GM23338 (cell line): Measurements from ENCODE around the gene RAB37.

Source experiments
- CTCF ChIP-seq, 2 experiments: fragments of 200-600 bp in 1 of 2; sonication (generic) in 1 of 2; conservative IDR thresholded peaks; 2 replicates each; pipeline versions ENCODE4 v1.5.1 to v1.6.1; 2016 to 2017; ENCODE audit warnings: antibody characterized with exemption in 2 of 2, low read depth in 2 of 2, mild to moderate bottlenecking in 2 of 2, moderate library complexity in 1 of 2
- EZH2 ChIP-seq: fragments of 200-600 bp; sonication (generic); IDR thresholded peaks from one replicate; pipeline ENCODE4 v1.8.0; 2017; ENCODE audit warnings: antibody characterized with exemption, mild to moderate bottlenecking, low read depth; ENCODE audit not compliant: unreplicated experiment
- NANOG ChIP-seq: IDR thresholded peaks from 2 replicates; pipeline ENCODE4 v1.6.1; 2016; ENCODE audit warnings: antibody characterized with exemption, borderline replicate concordance
- POLR2AphosphoS5 ChIP-seq: IDR thresholded peaks from 2 replicates; pipeline ENCODE4 v1.6.1; 2016; ENCODE audit warnings: antibody characterized with exemption, low read depth
- ZNF462 ChIP-seq: fragments of 250-450 bp; sonication (Bioruptor Pico); IDR thresholded peaks from 2 replicates; pipeline ENCODE4 v1.5.0; 2020; ENCODE audit warnings: mild to moderate bottlenecking, moderate library complexity

GRCh38 chr17:74768069-74768762 is 31.2 kb downstream of the RAB37 start:
- TF ChIP-seq CTCF (conservative IDR thresholded peaks at IDR 0.05; ENCODE audit: low read depth in 2 of 2): 0 out of 4 replicates have a peak, but pooled peaks of 1 of the 2 experiments have one; percentile 1
- 0 out of 2 replicates have a peak, but pooled peaks have one; percentile 3 for TF ChIP-seq POLR2AphosphoS5
- no peak for TF ChIP-seq ZNF462 (CRISPR knock-in tag)
- no peak for TF ChIP-seq EZH2
- TF ChIP-seq NANOG: no peak
